Neural progenitor cell (in vitro differentiated cells): ENCODE results near the gene TEX11. TPM values are rescaled to one million over a fixed set of nuclear protein-coding genes. Genes with fewer than 3 reads are reported as not detected.

Source experiments
- DNase-seq: peaks from one replicate; pipeline ENCODE4 v3.0.0-alpha.2; 2016; ENCODE audit warnings: low spot score
- H2AFZ ChIP-seq: fragments of 200-600 bp; sonication (generic); replicated peaks from 2 replicates; pipeline ENCODE4 v1.6.1; 2016; ENCODE audit warnings: antibody characterized with exemption
- H3F3A ChIP-seq: fragments of 200-600 bp; sonication (generic); 2 replicates; pipeline ENCODE4 v1.6.1; 2016; ENCODE audit warnings: antibody characterized with exemption, low read depth
- H3K27ac ChIP-seq: fragments of 200-600 bp; sonication (generic); 2 replicates; pipeline ENCODE4 v1.5.1; 2016; ENCODE audit warnings: mild to moderate bottlenecking
- H3K27me3 ChIP-seq: fragments of 200-600 bp; sonication (generic); 2 replicates; pipeline ENCODE4 v1.6.1; 2016; ENCODE audit warnings: mild to moderate bottlenecking, moderate library complexity
- H3K36me3 ChIP-seq: fragments of 200-600 bp; sonication (generic); 2 replicates; pipeline ENCODE4 v1.5.1; 2016
- H3K4me1 ChIP-seq: fragments of 200-600 bp; sonication (generic); 2 replicates; pipeline ENCODE4 v1.6.1; 2016; ENCODE audit warnings: mixed run types
- H3K4me2 ChIP-seq: fragments of 200-600 bp; sonication (generic); 2 replicates; pipeline ENCODE4 v1.6.1; 2016
- H3K4me3 ChIP-seq: fragments of 200-600 bp; sonication (generic); 2 replicates; pipeline ENCODE4 v1.5.1; 2016
- H3K79me2 ChIP-seq: fragments of 200-600 bp; sonication (generic); 2 replicates; pipeline ENCODE4 v1.6.1; 2016; ENCODE audit warnings: low read depth
- H3K9ac ChIP-seq: fragments of 200-600 bp; sonication (generic); 2 replicates; pipeline ENCODE4 v1.6.1; 2016
- H3K9me3 ChIP-seq: fragments of 200-600 bp; sonication (generic); 2 replicates; pipeline ENCODE4 v1.5.1; 2016; ENCODE audit warnings: low read depth
- H4K20me1 ChIP-seq: fragments of 200-600 bp; sonication (generic); 2 replicates; pipeline ENCODE4 v1.6.1; 2016; ENCODE audit warnings: low read depth
- H3K27ac Mint-ChIP-seq: 3 replicates; pipeline ENCODE4 v1.8.0; 2021; ENCODE audit warnings: mixed read lengths
- H3K27me3 Mint-ChIP-seq: 2 replicates; pipeline ENCODE4 v1.8.0; 2022; ENCODE audit warnings: low read depth, mild to moderate bottlenecking, inconsistent platforms, moderate library complexity, mixed read lengths; ENCODE audit not compliant: insufficient read depth
- H3K36me3 Mint-ChIP-seq: 3 replicates; pipeline ENCODE4 v1.8.0; 2021; ENCODE audit warnings: mixed read lengths
- H3K4me1 Mint-ChIP-seq: 3 replicates; pipeline ENCODE4 v1.8.0; 2021; ENCODE audit warnings: mixed read lengths
- H3K4me3 Mint-ChIP-seq: 3 replicates; pipeline ENCODE4 v1.8.0; 2021; ENCODE audit warnings: mild to moderate bottlenecking, moderate library complexity, mixed read lengths
- H3K9me3 Mint-ChIP-seq: 3 replicates; pipeline ENCODE4 v1.8.0; 2020; ENCODE audit warnings: mixed read lengths
- CTCF ChIP-seq: fragments of 200-600 bp; sonication (generic); IDR thresholded peaks from 2 replicates; pipeline ENCODE4 v1.5.1; 2017; ENCODE audit warnings: antibody characterized with exemption, mild to moderate bottlenecking
- EZH2 ChIP-seq: fragments of 200-600 bp; sonication (generic); IDR thresholded peaks from 2 replicates; pipeline ENCODE4 v1.6.1; 2017; ENCODE audit warnings: antibody characterized with exemption, mild to moderate bottlenecking, moderate library complexity
- EZH2phosphoT487 ChIP-seq: fragments of 200-600 bp; sonication (generic); IDR thresholded peaks from 2 replicates; pipeline ENCODE4 v1.6.1; 2017; ENCODE audit warnings: antibody characterized with exemption
- total RNA-seq: library from RNA; depleted of rRNA; stranded (reverse); fragments of >200 nt; gene quantifications from 2 replicates; pipeline ENCODE4 v1.2.3, GENCODE V29; 2015; ENCODE audit warnings: low replicate concordance

Gene TEX11
- total RNA-seq, 1 donor from 2014 or later, result not detected

DNA sequence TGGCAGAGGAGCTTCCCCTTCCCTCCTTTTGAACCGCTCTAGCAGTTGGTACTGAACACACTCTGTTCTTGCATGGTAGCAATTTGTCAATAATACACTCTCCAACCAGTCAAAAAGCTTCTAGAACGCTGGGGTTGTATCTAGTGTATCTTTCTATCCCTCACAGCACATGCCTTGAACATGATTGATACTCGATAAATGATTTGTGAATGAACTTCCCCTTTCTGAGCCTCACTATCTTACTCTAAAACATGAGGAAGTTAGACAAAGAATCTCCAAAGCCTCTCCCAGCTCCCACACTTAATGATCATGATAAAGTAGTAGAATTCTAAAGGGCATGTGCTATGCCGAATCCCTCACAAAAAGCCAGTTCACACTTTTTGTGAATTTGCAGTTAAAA lies 399.4 kb downstream of the TEX11 start:
- Mint-ChIP-seq H3K27me3 (peaks cover 10% of the 10 kb centered on the region), H3K27ac (no peak overlapping the region), H3K4me1 (peaks cover 3% of the 10 kb centered on the region), H3K4me3 (no peak overlapping the region), H3K9me3 (peaks cover 17% of the 10 kb centered on the region), H3K36me3 (peaks cover 2% of the 10 kb centered on the region)
- Histone ChIP-seq H3K4me2 (no peak overlapping the region), H2AFZ (no peak overlapping the region), H3K27me3 (no peaks in the 10 kb centered on the region), H3K36me3 (no peaks in the 10 kb centered on the region), H4K20me1 (peaks cover 12% of the 10 kb centered on the region), H3K4me3 (no peak overlapping the region), H3K4me1 (no peaks in the 10 kb centered on the region), H3K9me3 (no peaks in the 10 kb centered on the region), H3K9ac (no peak overlapping the region), H3F3A (no peaks in the 10 kb centered on the region), H3K79me2 (no peaks in the 10 kb centered on the region), H3K27ac (no peak overlapping the region)
- no peak for DNase-seq
- no peak for TF ChIP-seq CTCF
- no peak for TF ChIP-seq EZH2phosphoT487
- TF ChIP-seq EZH2, result no peak

GRCh38 chrX:70508296-70508911 lies 400.1 kb downstream of the TEX11 start:
- no peak for TF ChIP-seq EZH2phosphoT487
- no peak for TF ChIP-seq EZH2
- TF ChIP-seq CTCF, result no peak
- Histone ChIP-seq H3K79me2 (no peaks in the 10 kb centered on the region), H3K4me3 (no peak overlapping the region), H4K20me1 (peaks cover 15% of the 10 kb centered on the region), H3K4me1 (no peaks in the 10 kb centered on the region), H3K27ac (no peak overlapping the region), H3K9ac (no peak overlapping the region), H3K27me3 (no peaks in the 10 kb centered on the region), H3K9me3 (no peaks in the 10 kb centered on the region), H3K4me2 (no peak overlapping the region), H2AFZ (no peak overlapping the region), H3F3A (no peaks in the 10 kb centered on the region), H3K36me3 (no peaks in the 10 kb centered on the region)
- Mint-ChIP-seq H3K4me3 (no peak overlapping the region), H3K27ac (no peak overlapping the region), H3K4me1 (peaks cover 3% of the 10 kb centered on the region), H3K9me3 (peaks cover 11% of the 10 kb centered on the region), H3K27me3 (peaks cover 10% of the 10 kb centered on the region), H3K36me3 (peaks cover 2% of the 10 kb centered on the region)
- DNase-seq, result peak; percentile 5

DNA sequence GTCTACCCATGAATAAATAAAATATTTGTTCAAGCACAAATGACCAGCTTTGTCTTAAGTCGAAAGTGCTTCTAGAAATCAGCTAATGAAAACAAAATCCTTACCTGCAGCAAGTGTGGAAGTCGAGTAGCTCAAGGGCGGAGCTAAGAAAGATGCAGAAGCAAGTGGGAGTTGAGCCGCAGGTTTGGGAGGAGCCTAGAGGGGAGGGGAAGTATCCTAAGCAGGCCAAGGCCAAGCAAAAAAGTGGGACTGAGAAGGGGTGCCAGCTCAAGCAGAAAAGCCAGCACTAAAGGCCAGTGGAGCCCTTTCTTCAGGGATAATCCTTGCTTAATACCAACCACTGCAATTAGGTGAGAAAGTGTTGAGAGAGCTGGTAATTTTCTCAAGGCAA lies 403.1 kb downstream of the TEX11 start:
- peaks cover 8% of the 10 kb centered on the region for H3K27me3 Mint-ChIP-seq
- H3K27ac ChIP-seq, result peak overlapping the region; percentile 6
- no peaks in the 10 kb centered on the region for H3F3A ChIP-seq
- no peak overlapping the region for H3K4me3 ChIP-seq
- H2AFZ ChIP-seq, result no peak overlapping the region
- H3K36me3 ChIP-seq, result no peaks in the 10 kb centered on the region
- no peak overlapping the region for H3K4me2 ChIP-seq
- H3K4me1 Mint-ChIP-seq, result peaks cover 3% of the 10 kb centered on the region
- H3K27me3 ChIP-seq, result no peaks in the 10 kb centered on the region
- peaks cover 11% of the 10 kb centered on the region for H3K9me3 Mint-ChIP-seq
- H3K4me1 ChIP-seq, result no peaks in the 10 kb centered on the region
- TF ChIP-seq CTCF, result no peak
- no peak for TF ChIP-seq EZH2
- DNase-seq, result peak; percentile 15
- no peaks in the 10 kb centered on the region for H3K9me3 ChIP-seq
- H3K9ac ChIP-seq, result no peak overlapping the region
- H3K27ac Mint-ChIP-seq, result no peak overlapping the region
- peaks cover 15% of the 10 kb centered on the region for H4K20me1 ChIP-seq
- peaks cover 12% of the 10 kb centered on the region for H3K36me3 Mint-ChIP-seq
- H3K4me3 Mint-ChIP-seq, result no peak overlapping the region
- no peaks in the 10 kb centered on the region for H3K79me2 ChIP-seq
